H1 (cell line): ENCODE measurements around the gene SRSF8. TPM values are rescaled to one million over a fixed set of nuclear protein-coding genes. Genes with fewer than 3 reads are reported as not detected.

Experiments
- CHD7 ChIP-seq: fragments of 300-600 bp; sonication (generic); IDR thresholded peaks from 2 replicates; pipeline ENCODE4 v1.7.1; 2012; ENCODE audit warnings: low read length, moderate library complexity, mild to moderate bottlenecking, inconsistent platforms; ENCODE audit not compliant: insufficient replicate concordance
- HDAC2 ChIP-seq, 2 experiments: fragments of 300-600 bp in 1 of 2; sonication (generic) in 1 of 2; IDR thresholded peaks; 2 replicates each; pipeline ENCODE4 v1.6.1; 2011 to 2012; ENCODE audit warnings: low read depth in 2 of 2, low read length in 2 of 2, mild to moderate bottlenecking in 2 of 2, moderate library complexity in 2 of 2, borderline replicate concordance in 1 of 2, inconsistent platforms in 1 of 2
- JUN ChIP-seq: IDR thresholded peaks from 2 replicates; pipeline ENCODE4 v1.6.1; 2011; ENCODE audit warnings: low read depth, mild to moderate bottlenecking, improper control_type of control experiment, low read length
- RXRA ChIP-seq: IDR thresholded peaks from 2 replicates; pipeline ENCODE4 v1.6.1; 2011; ENCODE audit warnings: low read depth, mild to moderate bottlenecking, low read length, moderate library complexity; ENCODE audit not compliant: insufficient read depth
- SRF ChIP-seq: IDR thresholded peaks from 2 replicates; pipeline ENCODE4 v1.6.1; 2011; ENCODE audit warnings: mild to moderate bottlenecking, low read depth, low read length, moderate library complexity
- polyA plus RNA-seq, 7 experiments: library from polyadenylated mRNA; depleted of rRNA in 3 of 7; stranded (reverse) in 5 of 7; unstranded in 2 of 7; fragments of >200 nt in 5 of 7; fragments of 200-250 nt in 2 of 7; gene quantifications; 1 replicate in 5 of 7; 2 replicates in 1 of 7; 4 replicates in 1 of 7; pipeline versions ENCODE4 v1.2.1 to v1.2.3, GENCODE V29; 2011 to 2013; ENCODE audit warnings: missing spikeins in 2 of 7, mixed read lengths in 2 of 7
- total RNA-seq: library from RNA; stranded (reverse); fragmentation: NEBNext Ultra II Directional; extraction: Animal tissue kit (Norgen Biotek cat#: 25700); gene quantifications from 2 replicates; pipeline ENCODE4 v1.2.1, GENCODE V29; 2021

SRSF8 gene
- total and polyA plus RNA-seq, 2 of the 8 experiments (the other 6 are each of a cell fraction or from before 2014, with no cell fraction given): 13.2 to 18.5 TPM

DNA sequence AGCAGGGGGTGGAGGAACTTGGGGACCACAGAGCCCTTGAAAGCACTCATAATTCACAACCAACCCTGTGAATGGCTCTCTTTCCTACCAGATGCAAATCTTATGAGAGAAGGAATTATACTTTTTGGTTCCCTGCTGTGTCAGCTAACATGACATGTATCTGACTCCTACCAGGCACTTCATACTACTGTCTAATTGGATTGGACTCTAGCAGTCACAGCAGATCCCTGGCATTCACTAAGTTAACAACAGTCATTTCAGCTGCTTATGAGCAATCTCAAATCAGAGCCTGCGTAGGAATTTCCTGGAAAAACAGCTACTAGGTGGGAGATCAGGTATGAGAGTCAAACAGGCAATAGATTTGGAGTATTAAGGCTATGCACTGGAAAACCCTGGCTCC, 11.8 kb downstream of the SRSF8 start (continued):
- TF ChIP-seq JUN: no peak
- no peak for TF ChIP-seq HDAC2 (IDR thresholded peaks at IDR 0.05; ENCODE audit: borderline replicate concordance in 1 of 2, low read depth in 2 of 2, low read length in 2 of 2)
- TF ChIP-seq RXRA: no peak
- no peak for TF ChIP-seq SRF
- TF ChIP-seq CHD7: no peak
